SK-N-SH (cell line): ENCODE measurements around the gene ZNF177.

Experiments
- EP300 ChIP-seq, 2 experiments: IDR thresholded peaks; 2 replicates each; pipeline versions ENCODE4 v1.4.0 to v1.6.1; 2012; ENCODE audit warnings: borderline replicate concordance in 1 of 2, low read depth in 1 of 2, low read length in 1 of 2
- FOXM1 ChIP-seq: IDR thresholded peaks from 2 replicates; pipeline ENCODE4 v1.4.0; 2012; ENCODE audit warnings: low read depth, mild to moderate bottlenecking
- JUND ChIP-seq: IDR thresholded peaks from 2 replicates; pipeline ENCODE4 v1.4.0; 2012
- MXI1 ChIP-seq: IDR thresholded peaks from 2 replicates; pipeline ENCODE4 v1.6.1; 2012; ENCODE audit warnings: mild to moderate bottlenecking, low read depth, low read length, improper control_type of control experiment
- RAD21 ChIP-seq: IDR thresholded peaks from 2 replicates; pipeline ENCODE4 v1.6.1; 2012; ENCODE audit warnings: mild to moderate bottlenecking, low read length
- TF ChIP-seq, protein P1 (sequence below): IDR thresholded peaks from 2 replicates; pipeline ENCODE4 v1.4.0; 2012; ENCODE audit warnings: low read depth, borderline replicate concordance
- TF ChIP-seq, protein P2 (sequence below): fragments of 200-600 bp; sonication (generic); IDR thresholded peaks from 2 replicates; pipeline ENCODE4 v1.6.1; 2017; ENCODE audit warnings: antibody characterized with exemption, mild to moderate bottlenecking, moderate library complexity

DNA sequence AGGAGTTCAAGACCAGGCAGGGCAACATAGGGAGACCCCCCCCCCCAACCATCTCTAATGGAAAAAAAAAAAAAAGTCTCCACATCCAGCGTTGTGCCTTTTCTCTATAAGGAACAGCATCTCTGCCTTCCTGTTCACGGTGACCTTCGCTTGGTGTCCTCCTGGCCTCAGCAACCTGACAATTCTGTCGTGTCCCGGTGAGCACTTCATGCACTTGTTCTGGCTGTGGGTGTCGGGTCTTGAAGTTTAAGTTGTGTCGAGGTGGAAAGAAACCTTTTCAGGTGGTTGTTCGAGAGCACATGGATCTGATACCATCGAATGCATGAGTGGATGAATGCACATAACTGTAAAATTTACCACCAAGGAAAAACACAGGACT, 38.2 kb upstream of the ZNF177 start:
- TF ChIP-seq, protein P1, sequence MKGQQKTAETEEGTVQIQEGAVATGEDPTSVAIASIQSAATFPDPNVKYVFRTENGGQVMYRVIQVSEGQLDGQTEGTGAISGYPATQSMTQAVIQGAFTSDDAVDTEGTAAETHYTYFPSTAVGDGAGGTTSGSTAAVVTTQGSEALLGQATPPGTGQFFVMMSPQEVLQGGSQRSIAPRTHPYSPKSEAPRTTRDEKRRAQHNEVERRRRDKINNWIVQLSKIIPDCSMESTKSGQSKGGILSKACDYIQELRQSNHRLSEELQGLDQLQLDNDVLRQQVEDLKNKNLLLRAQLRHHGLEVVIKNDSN, result no peak
- TF ChIP-seq, protein P2, sequence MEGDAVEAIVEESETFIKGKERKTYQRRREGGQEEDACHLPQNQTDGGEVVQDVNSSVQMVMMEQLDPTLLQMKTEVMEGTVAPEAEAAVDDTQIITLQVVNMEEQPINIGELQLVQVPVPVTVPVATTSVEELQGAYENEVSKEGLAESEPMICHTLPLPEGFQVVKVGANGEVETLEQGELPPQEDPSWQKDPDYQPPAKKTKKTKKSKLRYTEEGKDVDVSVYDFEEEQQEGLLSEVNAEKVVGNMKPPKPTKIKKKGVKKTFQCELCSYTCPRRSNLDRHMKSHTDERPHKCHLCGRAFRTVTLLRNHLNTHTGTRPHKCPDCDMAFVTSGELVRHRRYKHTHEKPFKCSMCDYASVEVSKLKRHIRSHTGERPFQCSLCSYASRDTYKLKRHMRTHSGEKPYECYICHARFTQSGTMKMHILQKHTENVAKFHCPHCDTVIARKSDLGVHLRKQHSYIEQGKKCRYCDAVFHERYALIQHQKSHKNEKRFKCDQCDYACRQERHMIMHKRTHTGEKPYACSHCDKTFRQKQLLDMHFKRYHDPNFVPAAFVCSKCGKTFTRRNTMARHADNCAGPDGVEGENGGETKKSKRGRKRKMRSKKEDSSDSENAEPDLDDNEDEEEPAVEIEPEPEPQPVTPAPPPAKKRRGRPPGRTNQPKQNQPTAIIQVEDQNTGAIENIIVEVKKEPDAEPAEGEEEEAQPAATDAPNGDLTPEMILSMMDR, result no peak
- no peak for TF ChIP-seq EP300 (IDR thresholded peaks at IDR 0.05; ENCODE audit: borderline replicate concordance in 1 of 2, low read depth in 1 of 2, low read length in 1 of 2)
- TF ChIP-seq FOXM1, result no peak
- no peak for TF ChIP-seq JUND
- TF ChIP-seq MXI1, result no peak
- no peak for TF ChIP-seq RAD21
